ENCODE measurements around the gene ARAF.

ARAF gene

DNA sequence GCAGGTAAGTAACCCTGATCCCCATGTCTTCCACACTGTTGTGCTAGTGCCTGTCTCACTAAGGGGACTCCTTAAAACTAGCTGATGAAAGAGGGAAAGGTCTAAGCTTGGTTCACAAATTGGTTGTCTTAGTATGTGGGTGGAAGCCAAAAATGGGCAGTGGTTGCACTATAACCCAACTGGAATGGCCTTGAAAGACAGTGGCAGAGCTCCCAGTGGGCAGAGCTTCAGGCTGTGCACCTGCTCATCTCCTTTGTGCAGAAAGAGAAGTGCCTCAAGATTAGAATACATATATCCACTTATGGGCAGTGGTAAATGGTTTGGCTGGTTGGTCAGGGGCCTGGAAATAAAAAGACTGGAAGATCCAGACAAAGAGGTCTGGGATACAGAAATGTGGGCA is 51.4 kb downstream of the ARAF start:
- Histone ChIP-seq H3K27ac (no peak overlapping the region), H3K4me3 (ENCODE audit: low read depth, low read length) (no peak overlapping the region), H3K27me3 (replicated peaks) (no peaks in the 10 kb centered on the region), H3K36me3 (replicated peaks) (no peaks in the 10 kb centered on the region)
- DNase-seq, result no peak
- TF ChIP-seq, protein P1, sequence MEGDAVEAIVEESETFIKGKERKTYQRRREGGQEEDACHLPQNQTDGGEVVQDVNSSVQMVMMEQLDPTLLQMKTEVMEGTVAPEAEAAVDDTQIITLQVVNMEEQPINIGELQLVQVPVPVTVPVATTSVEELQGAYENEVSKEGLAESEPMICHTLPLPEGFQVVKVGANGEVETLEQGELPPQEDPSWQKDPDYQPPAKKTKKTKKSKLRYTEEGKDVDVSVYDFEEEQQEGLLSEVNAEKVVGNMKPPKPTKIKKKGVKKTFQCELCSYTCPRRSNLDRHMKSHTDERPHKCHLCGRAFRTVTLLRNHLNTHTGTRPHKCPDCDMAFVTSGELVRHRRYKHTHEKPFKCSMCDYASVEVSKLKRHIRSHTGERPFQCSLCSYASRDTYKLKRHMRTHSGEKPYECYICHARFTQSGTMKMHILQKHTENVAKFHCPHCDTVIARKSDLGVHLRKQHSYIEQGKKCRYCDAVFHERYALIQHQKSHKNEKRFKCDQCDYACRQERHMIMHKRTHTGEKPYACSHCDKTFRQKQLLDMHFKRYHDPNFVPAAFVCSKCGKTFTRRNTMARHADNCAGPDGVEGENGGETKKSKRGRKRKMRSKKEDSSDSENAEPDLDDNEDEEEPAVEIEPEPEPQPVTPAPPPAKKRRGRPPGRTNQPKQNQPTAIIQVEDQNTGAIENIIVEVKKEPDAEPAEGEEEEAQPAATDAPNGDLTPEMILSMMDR (IDR thresholded peaks at IDR 0.05; ENCODE audit: low read depth, low read length, missing control alignments), result no peak
- in situ Hi-C loops (cut with HindIII; ENCODE audit: low pct_ligation_motif_present, low sequenced_read_pairs), result no loop called here

DNA sequence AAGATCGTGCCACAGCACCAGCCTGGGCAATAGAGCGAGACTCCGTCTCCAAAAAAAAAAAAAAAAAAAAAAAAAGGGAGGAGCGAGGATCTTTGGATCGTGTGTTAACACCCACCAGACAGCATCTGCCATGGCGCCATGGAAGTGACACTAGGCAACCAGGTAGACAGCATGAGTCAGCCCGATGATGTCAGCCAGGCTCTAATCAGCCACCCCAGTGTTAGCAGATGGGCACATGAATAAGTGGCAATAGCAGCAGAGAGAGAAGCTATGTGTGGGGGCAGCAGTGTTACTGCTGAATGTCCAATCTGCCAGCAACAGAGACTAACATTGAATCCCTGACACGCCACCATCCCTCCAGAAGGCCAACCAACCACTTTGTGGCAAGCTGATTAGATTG is 52.1 kb downstream of the ARAF start:
- in situ Hi-C loops (cut with HindIII; ENCODE audit: low pct_ligation_motif_present, low sequenced_read_pairs), result no loop called here
- H3K27me3 ChIP-seq (replicated peaks), result no peaks in the 10 kb centered on the region
- no peak for DNase-seq
- H3K4me3 ChIP-seq (ENCODE audit: low read depth, low read length), result no peak overlapping the region
- no peak overlapping the region for H3K27ac ChIP-seq
- TF ChIP-seq, protein P1 (IDR thresholded peaks at IDR 0.05; ENCODE audit: low read depth, low read length, missing control alignments), result no peak
- H3K36me3 ChIP-seq (replicated peaks), result no peaks in the 10 kb centered on the region

DNA sequence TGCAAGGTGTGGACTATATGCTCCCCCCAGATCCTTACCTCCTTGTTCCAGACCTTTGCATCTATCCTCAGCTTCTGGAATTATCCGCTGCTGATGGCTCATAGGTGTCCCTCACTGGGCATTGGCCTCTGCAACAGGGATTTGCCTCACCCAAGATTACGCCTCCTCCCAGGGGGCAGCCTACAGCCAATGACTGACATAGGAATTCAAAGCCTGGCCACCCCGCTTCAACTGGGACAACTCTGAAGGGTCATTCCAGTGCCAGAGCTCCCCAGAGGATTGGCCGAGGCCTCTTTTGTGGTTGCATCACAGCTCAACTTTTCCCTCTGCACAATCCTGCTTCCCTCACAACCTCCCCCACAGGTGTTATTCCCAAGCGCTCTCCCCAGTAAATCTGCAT is 53.6 kb downstream of the ARAF start:
- in situ Hi-C loops (cut with HindIII; ENCODE audit: low pct_ligation_motif_present, low sequenced_read_pairs), result no loop called here
- Histone ChIP-seq H3K27me3 (replicated peaks) (no peaks in the 10 kb centered on the region), H3K4me3 (ENCODE audit: low read depth, low read length) (no peak overlapping the region), H3K27ac (no peak overlapping the region), H3K36me3 (replicated peaks) (no peaks in the 10 kb centered on the region)
- TF ChIP-seq, protein P1 (IDR thresholded peaks at IDR 0.05; ENCODE audit: low read depth, low read length, missing control alignments), result no peak
- DNase-seq, result no peak

DNA sequence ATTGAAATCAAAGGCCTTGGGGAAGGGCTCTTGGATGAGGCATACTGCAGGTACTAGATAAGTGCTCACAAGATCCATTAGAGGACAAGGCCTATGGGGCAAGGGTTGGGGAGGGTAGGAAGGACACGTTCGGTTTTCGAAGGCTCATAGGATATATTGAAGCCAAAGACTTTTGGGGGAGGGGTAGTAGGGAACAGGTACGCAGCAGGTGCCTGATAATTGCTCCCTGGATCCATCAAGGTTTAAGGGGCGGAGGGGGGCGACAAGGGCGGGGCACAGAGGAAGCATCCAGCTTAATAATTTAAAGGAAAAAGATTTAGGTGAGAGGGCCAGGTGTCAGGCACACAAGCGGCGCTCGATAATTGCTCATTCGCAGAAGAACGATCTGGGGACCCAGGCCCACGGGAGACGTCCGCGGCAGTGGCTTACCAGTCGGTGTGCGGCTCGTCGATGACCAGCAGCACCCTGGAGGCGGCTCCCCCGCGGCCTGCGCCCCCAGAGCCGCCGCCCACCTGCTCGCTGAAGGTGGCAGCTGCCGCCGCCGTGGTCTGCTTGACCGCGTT is 58.0 kb downstream of the ARAF start:
- H3K4me3 ChIP-seq (ENCODE audit: low read depth, low read length), result no peak overlapping the region
- no peaks in the 10 kb centered on the region for H3K27me3 ChIP-seq (replicated peaks)
- no peaks in the 10 kb centered on the region for H3K36me3 ChIP-seq (replicated peaks)
- TF ChIP-seq, protein P1 (IDR thresholded peaks at IDR 0.05; ENCODE audit: low read depth, low read length, missing control alignments), result no peak
- DNase-seq, result no peak
- no peak overlapping the region for H3K27ac ChIP-seq
- in situ Hi-C loops (cut with HindIII; ENCODE audit: low pct_ligation_motif_present, low sequenced_read_pairs), result no loop called here

DNA sequence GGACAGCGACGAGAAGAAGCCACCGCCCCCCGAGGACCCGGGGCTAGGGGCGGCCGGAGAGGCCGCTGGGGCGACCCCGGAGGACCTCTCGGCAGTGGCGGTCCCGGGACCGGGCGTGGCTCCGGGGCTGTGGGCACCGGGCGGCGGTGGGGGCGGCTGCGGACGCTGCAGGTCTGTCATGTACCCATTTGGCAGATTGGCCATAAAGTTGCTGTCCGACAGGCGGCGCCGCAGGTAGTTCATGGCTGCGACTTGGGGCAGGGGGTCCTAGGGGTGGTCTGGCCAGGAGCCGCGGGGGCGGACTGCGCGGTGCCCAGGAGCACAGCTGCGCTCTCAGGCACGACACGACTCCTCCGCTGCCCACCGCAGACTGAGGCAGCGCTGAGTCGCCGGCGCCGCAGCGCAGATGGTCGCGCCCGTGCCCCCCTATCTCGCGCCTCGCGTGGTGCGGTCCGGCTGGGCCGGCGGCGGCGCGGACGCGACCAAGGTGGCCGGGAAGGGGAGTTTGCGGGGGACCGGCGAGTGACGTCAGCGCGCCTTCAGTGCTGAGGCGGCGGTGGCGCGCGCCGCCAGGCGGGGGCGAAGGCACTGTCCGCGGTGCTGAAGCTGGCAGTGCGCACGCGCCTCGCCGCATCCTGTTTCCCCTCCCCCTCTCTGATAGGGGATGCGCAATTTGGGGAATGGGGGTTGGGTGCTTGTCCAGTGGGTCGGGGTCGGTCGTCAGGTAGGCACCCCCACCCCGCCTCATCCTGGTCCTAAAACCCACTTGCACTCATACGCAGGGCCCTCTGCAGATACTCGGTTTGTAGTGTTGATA is 58.7 kb downstream of the ARAF start, which contains the start of gene SYN1:
TSS of gene SYN1 (minus strand) at position 372 of the 817 bp plus-strand sequence. CDS start at position 243, 129 bp downstream.
- Histone ChIP-seq H3K27ac (no peak within 1 kb of the TSS), H3K4me3 (ENCODE audit: low read depth, low read length) (peak within 1 kb of the TSS; percentile 39), H3K27me3 (replicated peaks) (no peaks in the 10 kb centered on the region), H3K36me3 (replicated peaks) (no peaks in the 10 kb centered on the region)
- TF ChIP-seq, protein P1 (IDR thresholded peaks at IDR 0.05; ENCODE audit: low read depth, low read length, missing control alignments), result no peak
- peak; percentile 40 for DNase-seq
- in situ Hi-C loops (cut with HindIII; ENCODE audit: low pct_ligation_motif_present, low sequenced_read_pairs), result no loop called here

Measured in brain microvascular endothelial cell (primary cell).